Upper lobe of right lung (tissue), 1 donor: ENCODE results near the gene C16orf95. TPM values are rescaled to one million over a fixed set of nuclear protein-coding genes. Genes with fewer than 3 reads are reported as not detected.
A peak's percentile ranks its signal among the peaks of the same experiment; 100 is the strongest.

ENCODE experiments used
- ATAC-seq: fragments of 200-7000 bp; cut with Tn5 transposase; one replicate; pipeline ENCODE4 v1.9.1; 2020; ENCODE audit warnings: mild to moderate bottlenecking, moderate library complexity
- DNase-seq: peaks from one replicate; pipeline ENCODE4 v3.0.0-alpha.2; 2020
- H3K27ac ChIP-seq: fragments of 200-600 bp; one replicate; pipeline ENCODE4 v1.8.0; 2022
- H3K27me3 ChIP-seq: fragments of 200-600 bp; one replicate; pipeline ENCODE4 v1.8.0; 2022; ENCODE audit warnings: mild to moderate bottlenecking
- H3K36me3 ChIP-seq: fragments of 200-600 bp; one replicate; pipeline ENCODE4 v1.8.0; 2022
- H3K4me1 ChIP-seq: fragments of 200-600 bp; one replicate; pipeline ENCODE4 v1.8.0; 2022
- H3K4me3 ChIP-seq: fragments of 200-600 bp; one replicate; pipeline ENCODE4 v1.8.0; 2022; ENCODE audit warnings: mild to moderate bottlenecking
- H3K9me3 ChIP-seq: fragments of 200-600 bp; one replicate; pipeline ENCODE4 v1.8.0; 2022
- CTCF ChIP-seq: fragments of 200-600 bp; IDR thresholded peaks from one replicate; pipeline ENCODE4 v1.8.0; 2022; ENCODE audit warnings: antibody characterized with exemption
- intact Hi-C: fragments of 100-400 bp; cut with DNase I; formaldehyde crosslinking; loops from one replicate; pipeline ENCODE4 v1.11.0; 2022
- total RNA-seq: library from RNA; stranded (reverse); fragmentation: NEBNext Ultra II Directional; extraction: Animal tissue kit (Norgen Biotek cat#: 25700); gene quantifications from one replicate; pipeline ENCODE4 v1.2.1, GENCODE V29; 2021
- donor health status: DM: no; HTN: yes; CAD: no; lungs with severe emphysema.

The C16orf95 gene
- total RNA-seq, 1 donor from 2014 or later = 3.0 TPM

DNA sequence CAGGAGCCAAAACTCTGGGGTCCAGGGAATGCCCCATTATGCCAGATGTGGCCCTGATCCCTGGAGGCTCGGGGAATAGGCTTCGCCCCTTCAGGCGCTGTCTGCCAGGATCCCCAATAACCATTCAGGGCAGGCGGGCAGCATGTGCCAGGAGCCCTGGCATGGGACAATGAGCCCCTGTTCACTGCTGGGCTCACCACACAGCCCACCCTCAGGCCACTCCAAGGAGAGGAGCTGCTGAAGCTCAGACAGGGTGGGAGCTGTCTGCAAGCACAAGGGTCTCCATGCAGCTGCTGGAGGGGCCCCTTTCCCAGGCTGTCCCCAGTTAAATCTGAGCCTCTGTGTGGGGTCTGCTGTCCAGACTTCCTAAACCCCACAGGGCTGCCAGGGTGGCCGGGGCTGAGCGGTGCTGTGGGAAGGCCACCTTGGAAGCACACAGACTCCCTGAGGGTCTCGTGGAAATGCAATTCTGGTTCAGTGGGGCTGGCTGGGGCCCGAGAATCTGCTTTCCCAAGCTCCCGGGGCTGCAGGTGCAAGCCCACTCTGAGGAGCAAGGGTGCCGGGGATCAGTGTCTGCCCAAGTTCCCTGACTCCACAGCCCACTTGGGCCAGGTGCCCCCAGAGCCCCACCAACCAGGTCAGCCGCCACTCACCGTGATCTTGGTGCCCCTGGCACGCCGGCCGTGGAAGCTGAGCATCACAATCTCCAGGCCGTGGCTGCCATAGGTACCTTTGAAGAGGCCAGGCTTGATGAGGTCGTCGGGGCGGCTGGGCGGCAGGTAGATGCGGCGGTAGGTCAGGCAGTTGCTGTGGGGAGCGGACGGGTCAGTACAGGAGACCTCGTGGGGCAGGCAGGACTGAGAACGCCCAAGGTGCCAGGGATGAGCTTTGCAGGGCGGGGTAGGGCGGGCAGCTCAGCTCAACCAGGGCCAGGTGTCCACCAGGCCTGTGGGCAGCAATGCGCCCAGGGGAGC is 17.7 kb upstream of the C16orf95 start:
- intact Hi-C loops = no loop called here
- H3K27ac ChIP-seq = no peak overlapping the region
- H3K27me3 ChIP-seq = no peaks in the 10 kb centered on the region
- no peak for TF ChIP-seq CTCF
- ATAC-seq (no peak), DNase-seq (no peak)
- H3K9me3 ChIP-seq = no peaks in the 10 kb centered on the region
- no peaks in the 10 kb centered on the region for H3K4me1 ChIP-seq
- no peak overlapping the region for H3K4me3 ChIP-seq
- H3K36me3 ChIP-seq = peaks cover 61% of the 10 kb centered on the region

- intact Hi-C loops = no loop called here
- no peaks in the 10 kb centered on the region for H3K4me1 ChIP-seq
- H3K27ac ChIP-seq = no peak overlapping the region
- no peak for ATAC-seq
- no peak for TF ChIP-seq CTCF
- H3K36me3 ChIP-seq = peaks cover 57% of the 10 kb centered on the region
- no peaks in the 10 kb centered on the region for H3K27me3 ChIP-seq
- no peak for DNase-seq
- no peaks in the 10 kb centered on the region for H3K9me3 ChIP-seq
- no peak overlapping the region for H3K4me3 ChIP-seq
These were observed 16.6 kb upstream of the C16orf95 start for GRCh38 chr16:87333581-87334331.

DNA sequence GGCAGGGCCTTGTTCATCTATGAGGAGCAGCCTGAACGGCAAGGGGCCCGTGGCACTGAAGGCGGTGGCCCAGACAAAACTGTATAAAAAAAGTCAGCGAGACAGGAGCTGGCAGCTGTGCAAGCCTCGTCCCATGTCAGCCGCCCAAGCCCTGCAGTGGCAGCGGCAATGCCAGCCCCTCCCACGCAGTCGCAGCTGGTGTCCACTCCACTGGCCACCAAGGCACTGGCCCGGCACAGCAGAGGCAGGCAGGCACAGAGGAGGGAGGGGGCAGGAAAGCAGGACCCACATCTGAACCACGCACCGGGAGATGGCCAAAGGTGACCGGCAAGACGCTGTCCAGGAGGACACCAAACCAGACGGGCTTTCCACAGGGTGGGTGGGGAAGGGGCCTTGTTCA is 15.9 kb upstream of the C16orf95 start:
- DNase-seq (no peak), ATAC-seq (no peak)
- Histone ChIP-seq H3K4me1 (no peaks in the 10 kb centered on the region), H3K4me3 (no peak overlapping the region), H3K27ac (no peak overlapping the region), H3K27me3 (no peaks in the 10 kb centered on the region), H3K9me3 (no peaks in the 10 kb centered on the region), H3K36me3 (peaks cover 55% of the 10 kb centered on the region)
- no peak for TF ChIP-seq CTCF
- intact Hi-C loops = no loop called here

DNA sequence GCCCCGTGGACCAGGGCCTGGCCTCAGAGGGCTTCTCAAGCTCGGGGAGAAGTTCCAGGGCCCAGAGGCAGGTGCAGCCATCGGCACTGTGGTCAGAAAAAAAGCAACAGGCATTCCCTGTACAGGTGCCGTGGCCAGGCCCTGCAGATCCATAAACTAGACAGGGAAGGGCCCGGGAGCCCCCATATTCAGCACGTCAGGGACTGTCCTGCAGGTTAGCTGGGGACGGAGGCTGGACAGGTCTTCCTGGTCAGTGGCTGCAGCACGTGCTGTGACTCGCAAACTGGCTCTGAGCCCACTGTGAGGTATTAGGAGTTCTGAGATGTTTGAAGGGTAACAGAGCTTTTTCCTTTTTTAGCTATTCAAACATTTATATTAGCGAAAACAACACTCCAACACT is 15.0 kb upstream of the C16orf95 start:
- DNase-seq = no peak
- no peak for TF ChIP-seq CTCF
- Histone ChIP-seq H3K4me3 (no peak overlapping the region), H3K36me3 (peaks cover 55% of the 10 kb centered on the region), H3K9me3 (no peaks in the 10 kb centered on the region), H3K27me3 (no peaks in the 10 kb centered on the region), H3K27ac (no peak overlapping the region), H3K4me1 (no peaks in the 10 kb centered on the region)
- ATAC-seq = no peak
- intact Hi-C loops = no loop called here

- no peaks in the 10 kb centered on the region for H3K9me3 ChIP-seq
- no peaks in the 10 kb centered on the region for H3K4me1 ChIP-seq
- ATAC-seq (no peak), DNase-seq (peak; percentile 55)
- H3K36me3 ChIP-seq = peaks cover 55% of the 10 kb centered on the region
- TF ChIP-seq CTCF = no peak
- intact Hi-C loops = no loop called here
- no peak overlapping the region for H3K4me3 ChIP-seq
- no peaks in the 10 kb centered on the region for H3K27me3 ChIP-seq
- H3K27ac ChIP-seq = no peak overlapping the region
These were observed 14.1 kb upstream of the C16orf95 start for GRCh38 chr16:87331241-87331801.
